Panc1 (cell line): ENCODE measurements around the gene AKT3. TPM values are rescaled to one million over a fixed set of nuclear protein-coding genes. Genes with fewer than 3 reads are reported as not detected.

Experiments
- ATAC-seq: fragments of 200-7000 bp; cut with Tn5 transposase; 2 replicates; pipeline ENCODE4 v1.9.1; 2020; ENCODE audit warnings: mild to moderate bottlenecking, moderate library complexity
- BruUV-seq: library from RNA; stranded (reverse); fragments of 400-500 nt; replicated peaks from 2 replicates; lab custom pipeline; 2021; lab: Mats Ljungman, UMichigan
- CTCF ChIA-PET: fragments of 300-600 bp; sonication (Branson Sonifier 250); formaldehyde crosslinking; loops from one replicate; lab custom pipeline; 2022; ENCODE audit warnings: antibody characterized with exemption; lab: Charles Lee
- POLR2A ChIA-PET: fragments of 300-600 bp; sonication (Branson Sonifier 250); formaldehyde crosslinking; loops from one replicate; lab custom pipeline; 2022; ENCODE audit warnings: antibody characterized with exemption; lab: Charles Lee
- DNase-seq: peaks from one replicate; pipeline ENCODE4 v3.0.0-alpha.2; 2010; ENCODE audit warnings: low read depth, low spot score
- H3K27ac ChIP-seq: 2 replicates; pipeline ENCODE4 v1.5.1; 2011; ENCODE audit warnings: mild to moderate bottlenecking, low read length, inconsistent platforms
- H3K27me3 ChIP-seq: fragments of 200-500 bp; sonication (Bioruptor generic); 2 replicates; pipeline ENCODE4 v1.6.0; 2014; ENCODE audit warnings: low read length, inconsistent platforms; ENCODE audit not compliant: control insufficient read depth, insufficient read depth
- H3K36me3 ChIP-seq: fragments of 200-500 bp; sonication (Bioruptor generic); 2 replicates; pipeline ENCODE4 v1.5.1; 2014; ENCODE audit warnings: inconsistent platforms, mild to moderate bottlenecking, low read length, moderate library complexity; ENCODE audit not compliant: control insufficient read depth, insufficient read depth
- H3K4me1 ChIP-seq: 2 replicates; pipeline ENCODE4 v1.5.1; 2011; ENCODE audit warnings: inconsistent platforms, mild to moderate bottlenecking, low read length, moderate library complexity; ENCODE audit not compliant: control insufficient read depth, insufficient read depth
- H3K4me3 ChIP-seq, 2 experiments: 2 replicates each; pipeline ENCODE4 v1.5.1; 2011 to 2012; ENCODE audit warnings: low read depth in 2 of 2, low read length in 2 of 2, mild to moderate bottlenecking in 2 of 2, inconsistent platforms in 1 of 2, moderate library complexity in 1 of 2
- H3K9me3 ChIP-seq: fragments of 200-500 bp; sonication (Bioruptor generic); 2 replicates; pipeline ENCODE4 v1.5.1; 2014; ENCODE audit warnings: low read depth, mild to moderate bottlenecking, inconsistent platforms, low read length, moderate library complexity; ENCODE audit not compliant: control insufficient read depth, insufficient read depth
- CTCF ChIP-seq: fragments of 450-650 bp; IDR thresholded peaks from 2 replicates; pipeline ENCODE4 v1.5.1; 2017; ENCODE audit warnings: mild to moderate bottlenecking
- POLR2AphosphoS5 ChIP-seq: IDR thresholded peaks from 2 replicates; pipeline ENCODE4 v1.6.1; 2012; ENCODE audit warnings: mild to moderate bottlenecking, low read depth, low read length, moderate library complexity
- REST ChIP-seq, 2 experiments: IDR thresholded peaks; 2 replicates each; pipeline ENCODE4 v1.6.1; 2011 to 2012; ENCODE audit warnings: low read depth in 2 of 2, control low read depth in 1 of 2, low read length in 1 of 2, mild to moderate bottlenecking in 1 of 2, moderate library complexity in 1 of 2; ENCODE audit not compliant: insufficient read depth in 1 of 2
- SIN3A ChIP-seq: IDR thresholded peaks from 2 replicates; pipeline ENCODE4 v1.6.1; 2012; ENCODE audit warnings: low read depth, mild to moderate bottlenecking, low read length, moderate library complexity, borderline replicate concordance; ENCODE audit not compliant: insufficient read depth
- TCF7L2 ChIP-seq: IDR thresholded peaks from 2 replicates; pipeline ENCODE4 v1.6.1; 2011; ENCODE audit warnings: mild to moderate bottlenecking, low read depth, low read length, inconsistent platforms
- in situ Hi-C: cut with HindIII; loops from 2 replicates; pipeline ENCODE4 v1.10.0; 2016; ENCODE audit warnings: low sequenced_read_pairs, low pct_unique_long_range_greater_than_20kb
- intact Hi-C: fragments of 100-400 bp; cut with micrococcal nuclease; formaldehyde crosslinking; loops from one replicate; pipeline ENCODE4 v1.10.0; 2022; ENCODE audit not compliant: unreplicated experiment
- total RNA-seq: library from RNA; stranded (reverse); gene quantifications from one replicate; pipeline ENCODE4 v1.2.1, GENCODE V29; 2021; ENCODE audit not compliant: unreplicated experiment

Gene AKT3
- total RNA-seq, 1 experiment from 2014 or later, result 11.0 TPM

GRCh38 chr1:243799908-243800307, 50.1 kb downstream of the AKT3 start:
- H3K4me1 ChIP-seq, result no peaks in the 10 kb centered on the region
- H3K27me3 ChIP-seq, result no peaks in the 10 kb centered on the region
- in situ Hi-C loops, result no loop called here
- intact Hi-C loops, result no loop called here
- TF ChIP-seq REST (IDR thresholded peaks at IDR 0.05; ENCODE audit: insufficient read depth in 1 of 2, low read depth in 2 of 2, low read length in 1 of 2), result no peak
- no peak for TF ChIP-seq SIN3A
- no peak for TF ChIP-seq CTCF
- TF ChIP-seq TCF7L2, result no peak
- TF ChIP-seq POLR2AphosphoS5, result no peak
- no peak overlapping the region for H3K4me3 ChIP-seq
- no peak for ATAC-seq
- POLR2A ChIA-PET, result no interaction called here
- H3K9me3 ChIP-seq, result no peaks in the 10 kb centered on the region
- no TSS peak for BruUV-seq
- H3K36me3 ChIP-seq, result no peaks in the 10 kb centered on the region
- H3K27ac ChIP-seq, result no peak overlapping the region
- DNase-seq, result no peak
- CTCF ChIA-PET, result no interaction called here

- TF ChIP-seq TCF7L2 (no peak), CTCF (no peak), POLR2AphosphoS5 (no peak), SIN3A (no peak), REST (IDR thresholded peaks at IDR 0.05; ENCODE audit: insufficient read depth in 1 of 2, low read depth in 2 of 2, low read length in 1 of 2) (no peak)
- no TSS peak for BruUV-seq
Measured at GRCh38 chr1:243798726-243799125, 51.3 kb downstream of the AKT3 start.

More at GRCh38 chr1:243798726-243799125, 51.3 kb downstream of the AKT3 start:
- ATAC-seq (no peak), DNase-seq (no peak)
- Histone ChIP-seq H3K9me3 (no peaks in the 10 kb centered on the region), H3K4me1 (no peaks in the 10 kb centered on the region), H3K4me3 (no peak overlapping the region), H3K36me3 (no peaks in the 10 kb centered on the region), H3K27me3 (no peaks in the 10 kb centered on the region), H3K27ac (no peak overlapping the region)
- ChIA-PET POLR2A (no interaction called here), CTCF (interaction anchor here (0.8 kb wide), 1 partner anchor 455 kb away, joined by 14 read pairs; no protein-coding TSS in a partner anchor)
- in situ Hi-C loops, result no loop called here
- intact Hi-C loops, result no loop called here
